DND-41 (cell line): ENCODE data around the gene ATP6AP1.

Source experiments
- CTCF ChIP-seq: IDR thresholded peaks from 2 replicates; pipeline ENCODE4 v1.5.1; 2012; ENCODE audit warnings: borderline replicate concordance, low read length, moderate library complexity, mild to moderate bottlenecking; ENCODE audit not compliant: poor library complexity, severe bottlenecking; ENCODE audit errors: extremely low read depth
- EZH2 ChIP-seq: IDR thresholded peaks from 3 replicates; pipeline ENCODE4 v1.6.1; 2012; ENCODE audit warnings: borderline replicate concordance, low read depth, mild to moderate bottlenecking, moderate library complexity, low read length, inconsistent platforms; ENCODE audit not compliant: severe bottlenecking

GRCh38 chrX:154469880-154470279 is 41.4 kb downstream of the ATP6AP1 start:
- TF ChIP-seq CTCF, result no peak
- no peak for TF ChIP-seq EZH2
